Endodermal cell (in vitro differentiated cells): Measurements from ENCODE around the gene IL9. TPM values are rescaled to one million over a fixed set of nuclear protein-coding genes. Genes with fewer than 3 reads are reported as not detected.

Experiments used
- DNase-seq: peaks from one replicate; pipeline ENCODE4 v3.0.0-alpha.2; 2017
- H3K27ac ChIP-seq: 2 replicates; pipeline ENCODE4 v1.5.1; 2013; ENCODE audit warnings: mild to moderate bottlenecking, low read depth, low read length, moderate library complexity
- H3K27me3 ChIP-seq: 2 replicates; pipeline ENCODE4 v1.6.1; 2013; ENCODE audit warnings: mild to moderate bottlenecking, low read length, moderate library complexity; ENCODE audit not compliant: insufficient read depth, control insufficient read depth, poor library complexity, severe bottlenecking
- H3K36me3 ChIP-seq: 2 replicates; pipeline ENCODE4 v1.7.0; 2013; ENCODE audit warnings: mild to moderate bottlenecking, low read length, moderate library complexity; ENCODE audit not compliant: control insufficient read depth, insufficient read depth
- H3K4me1 ChIP-seq: one replicate; pipeline ENCODE4 v1.7.0; 2013; ENCODE audit warnings: low read length; ENCODE audit not compliant: control insufficient read depth, insufficient read depth
- H3K4me3 ChIP-seq: 2 replicates; pipeline ENCODE4 v1.5.1; 2013; ENCODE audit warnings: mild to moderate bottlenecking, low read length, moderate library complexity
- H3K9ac ChIP-seq: 2 replicates; pipeline ENCODE4 v1.6.1; 2013; ENCODE audit warnings: mild to moderate bottlenecking, low read length, moderate library complexity; ENCODE audit not compliant: poor library complexity, severe bottlenecking; ENCODE audit errors: extremely low read depth
- H3K9me3 ChIP-seq: 2 replicates; pipeline ENCODE4 v1.6.1; 2013; ENCODE audit warnings: mild to moderate bottlenecking, low read length, moderate library complexity; ENCODE audit not compliant: control insufficient read depth
- H3K27ac Mint-ChIP-seq: 2 replicates; pipeline ENCODE4 v1.8.0; 2020; ENCODE audit warnings: mixed read lengths
- H3K27me3 Mint-ChIP-seq: 2 replicates; pipeline ENCODE4 v1.8.0; 2021; ENCODE audit warnings: mild to moderate bottlenecking, mixed read lengths; ENCODE audit not compliant: insufficient read depth
- H3K36me3 Mint-ChIP-seq: 2 replicates; pipeline ENCODE4 v1.8.0; 2020; ENCODE audit warnings: low read depth, mixed read lengths
- H3K4me1 Mint-ChIP-seq: 2 replicates; pipeline ENCODE4 v1.8.0; 2020; ENCODE audit warnings: mixed read lengths
- H3K4me3 Mint-ChIP-seq: 2 replicates; pipeline ENCODE4 v1.8.0; 2020; ENCODE audit warnings: mild to moderate bottlenecking, moderate library complexity, mixed read lengths
- H3K9me3 Mint-ChIP-seq: 2 replicates; pipeline ENCODE4 v1.8.0; 2020; ENCODE audit warnings: mild to moderate bottlenecking, mixed read lengths
- WGBS, 2 experiments: methylation state at CpG; one replicate each; pipeline versions ENCODE4 v1.1.5 to v1.1.7; 2013; ENCODE audit warnings: missing lambda C conversion rate in 2 of 2, mixed read lengths in 1 of 2; ENCODE audit not compliant: insufficient coverage in 1 of 2, insufficient read length in 1 of 2; 5-methylcytosine and 5-hydroxymethylcytosine counted together
- total RNA-seq, 2 donors: library from RNA; stranded (reverse); fragmentation: NEBNext Ultra II Directional in 1 of 2; extraction: Animal tissue kit (Norgen Biotek cat#: 25700) in 1 of 2; gene quantifications; 2 replicates in 1 of 2; 3 replicates in 1 of 2; pipeline ENCODE4 v1.2.1, GENCODE V29; 2021
- TF ChIP-seq, protein P1 (sequence below): fragments of 200-600 bp; sonication (generic); conservative IDR thresholded peaks from 2 replicates; pipeline ENCODE4 v1.5.0; 2021; ENCODE audit warnings: antibody characterized with exemption, mild to moderate bottlenecking

IL9 gene
- total RNA-seq, 2 donors from 2014 or later = not detected

DNA sequence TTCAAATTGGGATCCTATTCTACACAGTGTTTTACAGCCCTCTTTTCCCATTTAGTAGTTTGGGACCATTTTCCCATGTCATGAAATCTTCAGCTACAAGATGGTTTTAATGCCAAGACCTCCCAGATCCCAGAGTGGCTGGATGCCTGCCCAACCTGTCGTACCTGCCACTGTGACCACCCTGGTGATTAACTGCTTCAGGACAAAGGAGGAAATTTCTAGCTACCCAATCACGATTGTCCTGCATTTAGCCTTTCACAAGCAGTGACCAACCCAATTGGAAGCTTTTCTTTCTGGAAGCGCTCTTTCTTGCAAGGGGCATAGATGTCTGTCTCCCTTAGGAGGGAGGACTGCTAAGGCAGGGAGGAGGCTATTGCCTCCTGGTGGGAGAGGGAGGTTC, 13.8 kb downstream of the IL9 start:
- no peak for DNase-seq
- Histone ChIP-seq H3K4me3 (no peak overlapping the region), H3K9me3 (no peaks in the 10 kb centered on the region), H3K4me1 (peaks cover 14% of the 10 kb centered on the region), H3K36me3 (no peaks in the 10 kb centered on the region), H3K27ac (no peak overlapping the region), H3K27me3 (no peaks in the 10 kb centered on the region), H3K9ac (no peak overlapping the region)
- H3K9me3 Mint-ChIP-seq = no peaks in the 10 kb centered on the region
- TF ChIP-seq, protein P1, sequence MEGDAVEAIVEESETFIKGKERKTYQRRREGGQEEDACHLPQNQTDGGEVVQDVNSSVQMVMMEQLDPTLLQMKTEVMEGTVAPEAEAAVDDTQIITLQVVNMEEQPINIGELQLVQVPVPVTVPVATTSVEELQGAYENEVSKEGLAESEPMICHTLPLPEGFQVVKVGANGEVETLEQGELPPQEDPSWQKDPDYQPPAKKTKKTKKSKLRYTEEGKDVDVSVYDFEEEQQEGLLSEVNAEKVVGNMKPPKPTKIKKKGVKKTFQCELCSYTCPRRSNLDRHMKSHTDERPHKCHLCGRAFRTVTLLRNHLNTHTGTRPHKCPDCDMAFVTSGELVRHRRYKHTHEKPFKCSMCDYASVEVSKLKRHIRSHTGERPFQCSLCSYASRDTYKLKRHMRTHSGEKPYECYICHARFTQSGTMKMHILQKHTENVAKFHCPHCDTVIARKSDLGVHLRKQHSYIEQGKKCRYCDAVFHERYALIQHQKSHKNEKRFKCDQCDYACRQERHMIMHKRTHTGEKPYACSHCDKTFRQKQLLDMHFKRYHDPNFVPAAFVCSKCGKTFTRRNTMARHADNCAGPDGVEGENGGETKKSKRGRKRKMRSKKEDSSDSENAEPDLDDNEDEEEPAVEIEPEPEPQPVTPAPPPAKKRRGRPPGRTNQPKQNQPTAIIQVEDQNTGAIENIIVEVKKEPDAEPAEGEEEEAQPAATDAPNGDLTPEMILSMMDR = no peak
- no peak overlapping the region for H3K4me3 Mint-ChIP-seq
- peaks cover 12% of the 10 kb centered on the region for H3K27me3 Mint-ChIP-seq
- H3K36me3 Mint-ChIP-seq = no peaks in the 10 kb centered on the region
- no peak overlapping the region for H3K27ac Mint-ChIP-seq
- 75 to 87% methylated on average over 2 to 3 of the region's 3 CpGs for WGBS, 2 experiments
- peaks cover 22% of the 10 kb centered on the region for H3K4me1 Mint-ChIP-seq

GRCh38 chr5:135881244-135881643, 14.4 kb downstream of the IL9 start:
- Mint-ChIP-seq H3K36me3 (no peaks in the 10 kb centered on the region), H3K9me3 (no peaks in the 10 kb centered on the region), H3K4me1 (peaks cover 28% of the 10 kb centered on the region), H3K27ac (no peak overlapping the region), H3K4me3 (no peak overlapping the region), H3K27me3 (peaks cover 12% of the 10 kb centered on the region)
- Histone ChIP-seq H3K4me1 (peaks cover 17% of the 10 kb centered on the region), H3K9me3 (no peaks in the 10 kb centered on the region), H3K27me3 (no peaks in the 10 kb centered on the region), H3K9ac (no peak overlapping the region), H3K27ac (no peak overlapping the region), H3K36me3 (no peaks in the 10 kb centered on the region), H3K4me3 (no peak overlapping the region)
- no peak for DNase-seq
- 86 to 98% methylated on average over 4 of the region's 4 CpGs for WGBS, 2 experiments
- TF ChIP-seq, protein P1 = no peak

- H3K27ac Mint-ChIP-seq = no peak overlapping the region
- H3K4me3 Mint-ChIP-seq = no peak overlapping the region
- H3K4me1 Mint-ChIP-seq = peaks cover 30% of the 10 kb centered on the region
- peaks cover 17% of the 10 kb centered on the region for H3K4me1 ChIP-seq
- no peaks in the 10 kb centered on the region for H3K9me3 ChIP-seq
- H3K36me3 Mint-ChIP-seq = no peaks in the 10 kb centered on the region
- TF ChIP-seq, protein P1 = no peak
- no peak for DNase-seq
- no peaks in the 10 kb centered on the region for H3K9me3 Mint-ChIP-seq
- H3K27ac ChIP-seq = no peak overlapping the region
- no peaks in the 10 kb centered on the region for H3K36me3 ChIP-seq
- no peak overlapping the region for H3K9ac ChIP-seq
- peaks cover 12% of the 10 kb centered on the region for H3K27me3 Mint-ChIP-seq
- H3K4me3 ChIP-seq = no peak overlapping the region
- WGBS, 2 experiments = 90 to 100% methylated on average over 3 to 7 of the region's 7 CpGs
- H3K27me3 ChIP-seq = no peaks in the 10 kb centered on the region
These were observed 14.8 kb downstream of the IL9 start for GRCh38 chr5:135880801-135881200.
